ENCODE measurements around the gene SLC4A1AP.

SLC4A1AP gene

DNA sequence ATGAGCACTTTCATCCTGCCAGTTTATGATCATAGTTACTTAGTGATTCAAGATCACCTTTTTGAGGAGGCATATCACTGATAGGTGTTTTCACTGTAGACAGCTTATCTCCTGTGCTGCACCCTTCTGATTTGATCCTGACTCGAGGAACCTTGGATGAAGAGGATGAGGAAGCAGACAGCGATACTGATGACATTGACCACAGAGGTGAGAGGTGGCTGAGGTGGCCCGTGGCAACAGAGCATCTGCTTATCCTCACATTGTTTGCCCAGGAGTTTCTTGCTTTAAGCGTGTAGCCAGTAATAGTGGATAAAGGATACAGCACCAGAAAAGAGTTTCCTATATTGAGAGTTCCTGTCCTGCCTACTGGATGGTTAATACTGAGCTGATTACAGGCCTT lies 16.0 kb upstream of the SLC4A1AP start:
- DNase-seq (ENCODE audit: extremely low spot score): no peak
- POLR2A ChIA-PET: interaction anchor here (0.8 to 1.8 kb wide), 2 partner anchors 9 to 16 kb away, joined by 5 read pairs; partner anchors contain the start of genes SLC4A1AP and SUPT7L
- CTCF ChIA-PET: no interaction called here
- TF ChIP-seq ZNF384 (IDR thresholded peaks at IDR 0.05): no peak

DNA sequence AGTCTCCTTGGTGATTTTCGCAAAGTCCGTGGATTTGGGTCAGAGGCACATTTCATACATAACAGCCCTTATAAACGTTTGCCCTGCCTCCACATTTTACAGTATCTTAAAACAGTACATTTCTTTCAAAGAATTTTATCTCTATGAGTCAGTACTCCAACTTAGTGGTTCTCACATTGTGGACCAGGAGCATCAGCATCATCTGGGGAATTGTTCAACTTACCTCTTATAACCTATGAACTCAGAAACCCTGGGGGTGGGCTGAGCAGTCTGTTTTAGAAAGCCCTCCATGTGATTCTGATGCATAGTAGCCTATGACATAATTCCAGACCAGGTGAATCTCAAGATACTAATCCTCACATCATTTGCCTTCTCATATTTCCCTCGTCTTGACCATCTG lies 12.6 kb upstream of the SLC4A1AP start:
- TF ChIP-seq SP1 (IDR thresholded peaks at IDR 0.05) (no peak), FOXA1 (IDR thresholded peaks at IDR 0.05) (no peak), FOXM1 (IDR thresholded peaks at IDR 0.05; ENCODE audit: borderline replicate concordance) (no peak), FOXK2 (IDR thresholded peaks at IDR 0.05) (no peak), ARNT (IDR thresholded peaks at IDR 0.05) (no peak), TARDBP (IDR thresholded peaks at IDR 0.05) (no peak), L3MBTL2 (conservative IDR thresholded peaks at IDR 0.05) (no peak), BHLHE40 (IDR thresholded peaks at IDR 0.05; ENCODE audit: borderline replicate concordance) (no peak), ELF4 (IDR thresholded peaks at IDR 0.05) (no peak), SUZ12 (IDR thresholded peaks at IDR 0.05) (no peak)
- DNase-seq (ENCODE audit: extremely low spot score): no peak
- ChIA-PET CTCF (interaction anchor here (0.6 kb wide), 1 partner anchor 115 kb away, joined by 4 read pairs; no protein-coding TSS in a partner anchor), POLR2A (no interaction called here)

DNA sequence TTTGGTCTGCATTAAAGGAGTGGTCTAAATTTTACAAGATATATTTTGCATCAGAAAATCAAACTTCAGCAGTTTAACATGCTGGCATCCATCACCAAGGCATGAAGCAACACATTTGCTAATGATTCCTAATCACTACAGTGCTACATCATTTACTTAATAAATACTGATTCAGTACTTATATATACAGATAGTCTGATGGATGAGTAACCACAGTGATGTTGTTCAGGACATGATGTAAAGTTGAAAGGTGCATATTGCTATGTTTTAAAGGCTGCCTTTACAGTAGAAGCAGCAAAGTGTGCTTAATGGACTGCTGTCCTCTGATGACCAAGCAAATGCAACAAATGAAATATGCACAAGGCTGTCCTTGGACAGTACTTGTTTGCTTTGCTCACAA lies 11.3 kb upstream of the SLC4A1AP start:
- POLR2A ChIA-PET: interaction anchor here (2.0 kb wide), 1 partner anchor 11 kb away, joined by 5 read pairs; the partner anchor contains the start of genes SLC4A1AP and SUPT7L
- TF ChIP-seq ARNT (IDR thresholded peaks at IDR 0.05) (no peak), L3MBTL2 (conservative IDR thresholded peaks at IDR 0.05) (no peak), CTBP1 (IDR thresholded peaks at IDR 0.05; ENCODE audit: borderline replicate concordance) (no peak), LEF1 (IDR thresholded peaks at IDR 0.05; ENCODE audit: borderline replicate concordance) (no peak), SUZ12 (IDR thresholded peaks at IDR 0.05) (no peak)
- CTCF ChIA-PET: no interaction called here
- DNase-seq (ENCODE audit: extremely low spot score): no peak

DNA sequence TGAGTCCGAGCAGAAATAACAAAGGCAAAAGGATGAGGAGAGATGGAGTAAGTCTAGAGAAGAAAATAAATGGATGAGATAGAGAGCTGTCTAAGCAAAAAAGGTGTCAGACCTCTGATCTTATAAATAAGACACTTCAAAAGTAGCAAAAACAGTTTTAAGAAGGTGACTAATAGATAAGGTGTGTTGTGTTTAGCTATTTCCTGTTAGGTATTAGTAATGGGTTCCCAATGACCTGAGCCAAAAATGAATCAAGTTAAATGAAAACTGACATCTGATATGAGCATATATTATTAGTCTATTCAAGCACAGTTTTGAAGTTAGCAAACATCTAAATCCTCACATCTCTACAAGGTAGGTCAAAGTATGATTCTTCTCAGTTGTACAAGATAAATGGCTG lies 10.9 kb upstream of the SLC4A1AP start:
- CTCF ChIA-PET: interaction anchor here (0.8 kb wide), 1 partner anchor 31 kb away, joined by 3 read pairs; no protein-coding TSS in a partner anchor
- no peak for DNase-seq (ENCODE audit: extremely low spot score)
- POLR2A ChIA-PET: interaction anchor here (2.0 kb wide), 1 partner anchor 11 kb away, joined by 5 read pairs; the partner anchor contains the start of genes SLC4A1AP and SUPT7L

DNA sequence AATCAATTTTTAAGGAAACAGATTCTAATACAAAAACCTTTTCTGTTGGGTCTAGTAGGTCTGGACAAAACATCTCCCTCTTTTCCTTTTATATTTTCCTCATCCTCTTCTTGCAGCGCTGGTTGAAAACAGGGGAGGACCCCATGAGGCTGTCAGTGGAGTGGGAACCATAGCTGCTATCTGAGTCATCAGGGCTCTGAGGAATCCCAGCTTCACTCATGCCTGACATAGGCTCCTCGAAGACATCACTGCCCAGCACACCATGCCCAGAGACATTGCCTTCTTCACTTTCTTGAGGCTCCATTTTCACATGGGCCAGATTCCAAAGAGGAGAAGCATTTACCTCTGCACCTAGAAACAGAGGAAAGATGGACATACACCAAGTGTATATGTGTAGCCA lies 10.3 kb upstream of the SLC4A1AP start:
- ChIA-PET CTCF (interaction anchor here (0.8 kb wide), 1 partner anchor 30 kb away, joined by 3 read pairs; no protein-coding TSS in a partner anchor), POLR2A (interaction anchor here (2.0 kb wide), 1 partner anchor 10 kb away, joined by 5 read pairs; the partner anchor contains the start of genes SLC4A1AP and SUPT7L)
- DNase-seq (ENCODE audit: extremely low spot score): no peak
- TF ChIP-seq NFRKB (IDR thresholded peaks at IDR 0.05): no peak
- no peak for TF ChIP-seq FOXA1 (IDR thresholded peaks at IDR 0.05)
- no peak for TF ChIP-seq LEF1 (IDR thresholded peaks at IDR 0.05; ENCODE audit: borderline replicate concordance)
- no peak for TF ChIP-seq FOXM1 (IDR thresholded peaks at IDR 0.05; ENCODE audit: borderline replicate concordance)
- no peak for TF ChIP-seq FOXK2 (IDR thresholded peaks at IDR 0.05)
- TF ChIP-seq, protein P1, sequence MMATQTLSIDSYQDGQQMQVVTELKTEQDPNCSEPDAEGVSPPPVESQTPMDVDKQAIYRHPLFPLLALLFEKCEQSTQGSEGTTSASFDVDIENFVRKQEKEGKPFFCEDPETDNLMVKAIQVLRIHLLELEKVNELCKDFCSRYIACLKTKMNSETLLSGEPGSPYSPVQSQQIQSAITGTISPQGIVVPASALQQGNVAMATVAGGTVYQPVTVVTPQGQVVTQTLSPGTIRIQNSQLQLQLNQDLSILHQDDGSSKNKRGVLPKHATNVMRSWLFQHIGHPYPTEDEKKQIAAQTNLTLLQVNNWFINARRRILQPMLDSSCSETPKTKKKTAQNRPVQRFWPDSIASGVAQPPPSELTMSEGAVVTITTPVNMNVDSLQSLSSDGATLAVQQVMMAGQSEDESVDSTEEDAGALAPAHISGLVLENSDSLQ (IDR thresholded peaks at IDR 0.05): no peak
- no peak for TF ChIP-seq ELF4 (IDR thresholded peaks at IDR 0.05)

More for the DNA sequence above, 10.9 kb upstream of the SLC4A1AP start:
- TF ChIP-seq, protein P1 (IDR thresholded peaks at IDR 0.05): no peak
- TF ChIP-seq L3MBTL2 (conservative IDR thresholded peaks at IDR 0.05): no peak
- no peak for TF ChIP-seq NFRKB (IDR thresholded peaks at IDR 0.05)
- TF ChIP-seq HDGF (IDR thresholded peaks at IDR 0.05; ENCODE audit: borderline replicate concordance): no peak
- no peak for TF ChIP-seq FOXA1 (IDR thresholded peaks at IDR 0.05)
- no peak for TF ChIP-seq ZNF384 (IDR thresholded peaks at IDR 0.05)
- TF ChIP-seq LEF1 (IDR thresholded peaks at IDR 0.05; ENCODE audit: borderline replicate concordance): no peak
- TF ChIP-seq TARDBP (IDR thresholded peaks at IDR 0.05): no peak
- TF ChIP-seq ELF4 (IDR thresholded peaks at IDR 0.05): no peak
- no peak for TF ChIP-seq FOXM1 (IDR thresholded peaks at IDR 0.05; ENCODE audit: borderline replicate concordance)

DNA sequence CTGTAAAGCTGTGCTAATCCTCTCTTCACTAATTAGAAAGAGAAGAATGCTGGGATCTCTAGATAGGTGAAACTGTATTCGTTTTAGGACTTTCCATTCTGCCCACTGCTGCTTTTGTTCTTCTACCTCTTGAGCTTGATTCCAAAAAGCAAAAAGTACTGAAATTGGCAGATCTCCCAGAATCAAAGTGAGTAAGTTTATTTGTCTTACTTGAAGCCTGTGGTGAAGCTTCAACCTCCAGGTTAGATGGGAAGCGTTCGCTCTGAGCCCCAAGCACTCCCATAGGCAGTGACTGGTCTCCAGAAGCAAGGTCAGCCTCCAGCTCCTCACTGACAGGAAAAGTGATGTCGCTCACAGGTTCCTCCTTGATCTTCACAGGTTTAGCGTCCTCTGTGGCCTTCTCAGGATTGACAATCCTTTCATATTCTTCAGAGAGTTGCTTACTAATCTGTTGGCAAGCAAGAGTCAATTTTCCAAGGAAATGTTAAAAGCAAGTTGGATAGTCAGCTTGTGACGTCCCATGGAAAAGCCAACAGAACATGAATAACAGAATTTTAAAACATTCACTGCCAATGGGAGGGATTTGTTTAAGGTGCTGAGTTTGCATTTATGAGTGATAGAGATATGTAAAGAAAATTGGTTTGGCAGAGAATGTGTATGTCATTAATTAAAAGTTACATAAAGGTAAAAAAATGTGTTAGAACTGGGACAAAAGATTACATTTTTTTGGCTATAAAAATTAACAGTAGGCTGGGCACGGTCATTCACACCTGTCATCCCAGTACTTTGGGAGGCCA lies 8.3 kb upstream of the SLC4A1AP start:
- CTCF ChIA-PET: interaction anchor here (0.9 kb wide), 1 partner anchor 28 kb away, joined by 3 read pairs; no protein-coding TSS in a partner anchor
- DNase-seq (ENCODE audit: extremely low spot score): no peak
- TF ChIP-seq L3MBTL2 (conservative IDR thresholded peaks at IDR 0.05): no peak
- no peak for TF ChIP-seq TARDBP (IDR thresholded peaks at IDR 0.05)
- no peak for TF ChIP-seq ARNT (IDR thresholded peaks at IDR 0.05)
- no peak for TF ChIP-seq FOXM1 (IDR thresholded peaks at IDR 0.05; ENCODE audit: borderline replicate concordance)
- TF ChIP-seq ZNF384 (IDR thresholded peaks at IDR 0.05): no peak
- TF ChIP-seq BHLHE40 (IDR thresholded peaks at IDR 0.05; ENCODE audit: borderline replicate concordance): no peak
- TF ChIP-seq CTBP1 (IDR thresholded peaks at IDR 0.05; ENCODE audit: borderline replicate concordance): no peak
- TF ChIP-seq FOXA1 (IDR thresholded peaks at IDR 0.05): no peak
- no peak for TF ChIP-seq LEF1 (IDR thresholded peaks at IDR 0.05; ENCODE audit: borderline replicate concordance)
- no peak for TF ChIP-seq ELF4 (IDR thresholded peaks at IDR 0.05)
- TF ChIP-seq SUZ12 (IDR thresholded peaks at IDR 0.05): no peak
- TF ChIP-seq FOXK2 (IDR thresholded peaks at IDR 0.05): no peak
- no peak for TF ChIP-seq HDGF (IDR thresholded peaks at IDR 0.05; ENCODE audit: borderline replicate concordance)
- TF ChIP-seq, protein P1 (IDR thresholded peaks at IDR 0.05): no peak
- no peak for TF ChIP-seq SP1 (IDR thresholded peaks at IDR 0.05)
- TF ChIP-seq NFRKB (IDR thresholded peaks at IDR 0.05): no peak
- POLR2A ChIA-PET: interaction anchor here (1.5 kb wide), 1 partner anchor 8 kb away, joined by 8 read pairs; the partner anchor contains the start of genes SLC4A1AP and SUPT7L
